Measurements from ENCODE around the gene GZMB. TPM values are rescaled to one million over a fixed set of nuclear protein-coding genes. Genes with fewer than 3 reads are reported as not detected.
"Not testable (repeated sequence)": the region's sequence is repeated elsewhere in the genome, so short reads cannot be mapped to it uniquely, and the experiment has no call there.

The GZMB gene
- total RNA-seq, 1 donor from 2014 or later = 4,741 TPM

- H3K27ac Mint-ChIP-seq; H3K4me3 Mint-ChIP-seq (ENCODE audit: low read depth); intact Hi-C loops (cut with micrococcal nuclease); H3K27me3 Mint-ChIP-seq (ENCODE audit: low read depth); H3K36me3 Mint-ChIP-seq (ENCODE audit: low read depth); H3K4me1 Mint-ChIP-seq (ENCODE audit: low read depth); DNase-seq (ENCODE audit: low spot score); H3K9me3 Mint-ChIP-seq: not testable (repeated sequence)
Observed at GRCh38 chr14:24584402-24584801, 49.6 kb downstream of the GZMB start.

Other genes starting within 250 kb of the GZMB start
- gene NYNRIN, start 235.2 kb downstream of the GZMB start, total RNA-seq = 0.02 and 0.34 TPM in 2 replicates
- 5.4 and 5.5 TPM in 2 replicates for gene CBLN3, start 204.5 kb downstream of the GZMB start, total RNA-seq
- 72.6 and 75.3 TPM in 2 replicates for gene KHNYN, start 204.2 kb downstream of the GZMB start, total RNA-seq
- 40.8 and 47.7 TPM in 2 replicates for gene SDR39U1, start 191.4 kb downstream of the GZMB start, total RNA-seq
- 0.25 TPM in 1 of 2 replicates, not detected in the other for gene CMA1, start 125.9 kb downstream of the GZMB start, total RNA-seq
- not detected in 2 replicates for gene CTSG, start 57.9 kb downstream of the GZMB start, total RNA-seq
- gene GZMH, start 24.5 kb downstream of the GZMB start, total RNA-seq = 12.6 and 14.0 TPM in 2 replicates

Data from activated T-helper 2 cell treated with anti-CD3 and anti-CD28 coated beads, Interferon-gamma antibody, Interleukin-2, Interleukin-4, amounts not matched to agents 10 μg/mL and 5 μg/mL and 100 μg/mL, durations not matched to agents 14 hours and 24 hours and 36 hours (primary cell).